K562 (cell line): ENCODE results near the gene UQCRHL. TPM values are rescaled to one million over a fixed set of nuclear protein-coding genes. Genes with fewer than 3 reads are reported as not detected.

Experiments
- BRF1 ChIP-seq: IDR thresholded peaks from 3 replicates; pipeline ENCODE4 v1.6.1; 2011; ENCODE audit warnings: borderline replicate concordance, mild to moderate bottlenecking; ENCODE audit not compliant: insufficient read length; ENCODE audit errors: extremely low read depth
- CBX5 ChIP-seq: IDR thresholded peaks from 2 replicates; pipeline ENCODE4 v1.6.1; 2014; ENCODE audit warnings: low read depth, borderline replicate concordance
- CBX8 ChIP-seq: fragments of 200-600 bp; sonication (generic); IDR thresholded peaks from 2 replicates; pipeline ENCODE4 v1.6.1; 2012; ENCODE audit warnings: borderline replicate concordance, mixed run types, low read depth, mild to moderate bottlenecking, moderate library complexity, mixed read lengths, low read length, control low read depth, inconsistent platforms; ENCODE audit not compliant: poor library complexity, severe bottlenecking; ENCODE audit errors: extremely low read depth
- HDAC8 ChIP-seq: fragments of 450-650 bp; IDR thresholded peaks from 2 replicates; pipeline ENCODE4 v1.6.1; 2016; ENCODE audit warnings: mild to moderate bottlenecking, missing genetic modification characterization, moderate library complexity, missing compliant biosample characterization
- ILK ChIP-seq: fragments of 450-650 bp; IDR thresholded peaks from 2 replicates; pipeline ENCODE4 v1.6.1; 2016; ENCODE audit warnings: missing genetic modification characterization, low read depth, mild to moderate bottlenecking, missing compliant biosample characterization, moderate library complexity, borderline replicate concordance
- JUN ChIP-seq, 2 experiments: sonication (generic) in 1 of 2; formaldehyde crosslinking in 1 of 2; IDR thresholded peaks; 2 replicates each; pipeline versions ENCODE4 v1.6.1 to v1.8.0; 2012 to 2022; ENCODE audit warnings: borderline replicate concordance in 2 of 2, mild to moderate bottlenecking in 2 of 2, improper control_type of control experiment in 1 of 2, low read depth in 1 of 2, low read length in 1 of 2, missing genetic modification reagents in 1 of 2
- MAFK ChIP-seq: IDR thresholded peaks from 2 replicates; pipeline ENCODE4 v1.6.1; 2011; ENCODE audit warnings: low read length, improper control_type of control experiment
- MEIS2 ChIP-seq: fragments of 450-650 bp; IDR thresholded peaks from 2 replicates; pipeline ENCODE4 v1.6.1; 2014; ENCODE audit warnings: mild to moderate bottlenecking; ENCODE audit not compliant: partially characterized antibody
- SMARCA5 ChIP-seq: fragments of 450-650 bp; IDR thresholded peaks from 2 replicates; pipeline ENCODE4 v1.6.1; 2016
- TFE3 ChIP-seq: fragments of 450-650 bp; formaldehyde crosslinking; IDR thresholded peaks from 2 replicates; pipeline ENCODE4 v1.4.0; 2020; ENCODE audit warnings: mild to moderate bottlenecking, mixed read lengths
- XRCC5 ChIP-seq: fragments of 200-400 bp; formaldehyde crosslinking; IDR thresholded peaks from 2 replicates; pipeline ENCODE4 v1.6.1; 2017; ENCODE audit warnings: low read depth, mild to moderate bottlenecking, low read length
- ZNF140 ChIP-seq: fragments of 250-450 bp; sonication (Bioruptor Pico); IDR thresholded peaks from 2 replicates; pipeline ENCODE4 v1.8.0; 2021; ENCODE audit warnings: moderate library complexity, mild to moderate bottlenecking, inconsistent platforms
- ZNF561 ChIP-seq: fragments of 450-650 bp; formaldehyde crosslinking; conservative IDR thresholded peaks from 2 replicates; pipeline ENCODE4 v1.4.0; 2020; ENCODE audit warnings: mild to moderate bottlenecking, moderate library complexity
- ZNF77 ChIP-seq: fragments of 250-450 bp; sonication (Bioruptor Pico); IDR thresholded peaks from 2 replicates; pipeline ENCODE4 v1.5.0; 2020
- polyA plus RNA-seq, 8 experiments: library from polyadenylated mRNA; depleted of rRNA in 4 of 8; stranded (reverse) in 5 of 8; unstranded in 3 of 8; fragments of >200 nt; fragmentation: Nextera tagmentation in 2 of 8; fragmentation: Illumina TruSeq in 1 of 8; extraction: Ambion mirVana in 2 of 8; extraction: Trizol in 1 of 8; gene quantifications; 2 replicates each; pipeline versions ENCODE4 v1.2.1 to v1.2.3, GENCODE V29; 2011 to 2014; ENCODE audit warnings: inconsistent platforms in 1 of 8, missing spikeins in 1 of 8
- total RNA-seq, 7 experiments: library from RNA; depleted of rRNA in 6 of 7; stranded (reverse); fragments of >200 nt in 6 of 7; fragmentation: Illumina TruSeq in 2 of 7; extraction: Trizol in 2 of 7; gene quantifications; 2 replicates each; pipeline versions ENCODE4 v1.2.1 to v1.2.3, GENCODE V29; 2011 to 2021; ENCODE audit warnings: low replicate concordance in 1 of 7
- TF ChIP-seq, protein P1 (sequence below): fragments of 200-400 bp; formaldehyde crosslinking; IDR thresholded peaks from 2 replicates; pipeline ENCODE4 v1.6.1; 2017; ENCODE audit warnings: mild to moderate bottlenecking, low read depth, low read length, moderate library complexity
- TF ChIP-seq, protein P2 (sequence below): fragments of 250-450 bp; sonication (Bioruptor Pico); IDR thresholded peaks from 2 replicates; pipeline ENCODE4 v1.4.0; 2020

UQCRHL gene
- total and polyA plus RNA-seq, 9 of the 15 experiments (the other 6 are each of a cell fraction or from before 2014, with no cell fraction given), result 5.1 to 41.3 (median 21.8) TPM

- TF ChIP-seq MAFK, result peak; percentile 78
- TF ChIP-seq SMARCA5, result no peak
- TF ChIP-seq, protein P1, sequence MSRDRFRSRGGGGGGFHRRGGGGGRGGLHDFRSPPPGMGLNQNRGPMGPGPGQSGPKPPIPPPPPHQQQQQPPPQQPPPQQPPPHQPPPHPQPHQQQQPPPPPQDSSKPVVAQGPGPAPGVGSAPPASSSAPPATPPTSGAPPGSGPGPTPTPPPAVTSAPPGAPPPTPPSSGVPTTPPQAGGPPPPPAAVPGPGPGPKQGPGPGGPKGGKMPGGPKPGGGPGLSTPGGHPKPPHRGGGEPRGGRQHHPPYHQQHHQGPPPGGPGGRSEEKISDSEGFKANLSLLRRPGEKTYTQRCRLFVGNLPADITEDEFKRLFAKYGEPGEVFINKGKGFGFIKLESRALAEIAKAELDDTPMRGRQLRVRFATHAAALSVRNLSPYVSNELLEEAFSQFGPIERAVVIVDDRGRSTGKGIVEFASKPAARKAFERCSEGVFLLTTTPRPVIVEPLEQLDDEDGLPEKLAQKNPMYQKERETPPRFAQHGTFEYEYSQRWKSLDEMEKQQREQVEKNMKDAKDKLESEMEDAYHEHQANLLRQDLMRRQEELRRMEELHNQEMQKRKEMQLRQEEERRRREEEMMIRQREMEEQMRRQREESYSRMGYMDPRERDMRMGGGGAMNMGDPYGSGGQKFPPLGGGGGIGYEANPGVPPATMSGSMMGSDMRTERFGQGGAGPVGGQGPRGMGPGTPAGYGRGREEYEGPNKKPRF, result no peak
- TF ChIP-seq ZNF77, result no peak
- TF ChIP-seq CBX5, result no peak
- TF ChIP-seq XRCC5, result peak; percentile 41; the same call in 1 of the 2 replicates
- TF ChIP-seq, protein P2, sequence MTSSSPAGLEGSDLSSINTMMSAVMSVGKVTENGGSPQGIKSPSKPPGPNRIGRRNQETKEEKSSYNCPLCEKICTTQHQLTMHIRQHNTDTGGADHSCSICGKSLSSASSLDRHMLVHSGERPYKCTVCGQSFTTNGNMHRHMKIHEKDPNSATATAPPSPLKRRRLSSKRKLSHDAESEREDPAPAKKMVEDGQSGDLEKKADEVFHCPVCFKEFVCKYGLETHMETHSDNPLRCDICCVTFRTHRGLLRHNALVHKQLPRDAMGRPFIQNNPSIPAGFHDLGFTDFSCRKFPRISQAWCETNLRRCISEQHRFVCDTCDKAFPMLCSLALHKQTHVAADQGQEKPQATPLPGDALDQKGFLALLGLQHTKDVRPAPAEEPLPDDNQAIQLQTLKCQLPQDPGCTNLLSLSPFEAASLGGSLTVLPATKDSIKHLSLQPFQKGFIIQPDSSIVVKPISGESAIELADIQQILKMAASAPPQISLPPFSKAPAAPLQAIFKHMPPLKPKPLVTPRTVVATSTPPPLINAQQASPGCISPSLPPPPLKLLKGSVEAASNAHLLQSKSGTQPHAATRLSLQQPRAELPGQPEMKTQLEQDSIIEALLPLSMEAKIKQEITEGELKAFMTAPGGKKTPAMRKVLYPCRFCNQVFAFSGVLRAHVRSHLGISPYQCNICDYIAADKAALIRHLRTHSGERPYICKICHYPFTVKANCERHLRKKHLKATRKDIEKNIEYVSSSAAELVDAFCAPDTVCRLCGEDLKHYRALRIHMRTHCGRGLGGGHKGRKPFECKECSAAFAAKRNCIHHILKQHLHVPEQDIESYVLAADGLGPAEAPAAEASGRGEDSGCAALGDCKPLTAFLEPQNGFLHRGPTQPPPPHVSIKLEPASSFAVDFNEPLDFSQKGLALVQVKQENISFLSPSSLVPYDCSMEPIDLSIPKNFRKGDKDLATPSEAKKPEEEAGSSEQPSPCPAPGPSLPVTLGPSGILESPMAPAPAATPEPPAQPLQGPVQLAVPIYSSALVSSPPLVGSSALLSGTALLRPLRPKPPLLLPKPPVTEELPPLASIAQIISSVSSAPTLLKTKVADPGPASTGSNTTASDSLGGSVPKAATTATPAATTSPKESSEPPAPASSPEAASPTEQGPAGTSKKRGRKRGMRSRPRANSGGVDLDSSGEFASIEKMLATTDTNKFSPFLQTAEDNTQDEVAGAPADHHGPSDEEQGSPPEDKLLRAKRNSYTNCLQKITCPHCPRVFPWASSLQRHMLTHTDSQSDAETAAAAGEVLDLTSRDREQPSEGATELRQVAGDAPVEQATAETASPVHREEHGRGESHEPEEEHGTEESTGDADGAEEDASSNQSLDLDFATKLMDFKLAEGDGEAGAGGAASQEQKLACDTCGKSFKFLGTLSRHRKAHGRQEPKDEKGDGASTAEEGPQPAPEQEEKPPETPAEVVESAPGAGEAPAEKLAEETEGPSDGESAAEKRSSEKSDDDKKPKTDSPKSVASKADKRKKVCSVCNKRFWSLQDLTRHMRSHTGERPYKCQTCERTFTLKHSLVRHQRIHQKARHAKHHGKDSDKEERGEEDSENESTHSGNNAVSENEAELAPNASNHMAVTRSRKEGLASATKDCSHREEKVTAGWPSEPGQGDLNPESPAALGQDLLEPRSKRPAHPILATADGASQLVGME (CRISPR knock-in tag), result no peak
- no peak for TF ChIP-seq ZNF140 (CRISPR knock-in tag)
- no peak for TF ChIP-seq JUN (IDR thresholded peaks at IDR 0.05; ENCODE audit: borderline replicate concordance, low read depth, low read length)
- TF ChIP-seq JUN (CRISPR knock-in tag; IDR thresholded peaks at IDR 0.05; ENCODE audit: borderline replicate concordance), result peak; percentile 71; the same call in 1 of the 2 replicates
- TF ChIP-seq HDAC8 (tag), result no peak
- TF ChIP-seq BRF1, result no peak
- no peak for TF ChIP-seq CBX8
- TF ChIP-seq MEIS2, result no peak
- no peak for TF ChIP-seq ZNF561 (CRISPR knock-in tag)
- TF ChIP-seq ILK (tag), result no peak
- TF ChIP-seq TFE3 (CRISPR knock-in tag), result no peak
Measured at GRCh38 chr1:15849775-15850324, 42.4 kb upstream of the UQCRHL start (continued).
